Adrenal gland (tissue), 12 donors: ENCODE results near the gene GPR176. TPM values are rescaled to one million over a fixed set of nuclear protein-coding genes. Genes with fewer than 3 reads are reported as not detected.

Experiments
- DNase-seq, 7 donors: peaks; one replicate each; pipeline ENCODE4 v3.0.0-alpha.2; 2019 to 2020
- H3K27ac ChIP-seq, 5 donors: fragments of 200-600 bp; sonication (generic) in 4 of 5; 1 replicate in 3 of 5; 2 replicates in 2 of 5; pipeline versions ENCODE4 v1.5.1 to v1.8.0; 2016 to 2020; ENCODE audit warnings: mild to moderate bottlenecking in 1 of 5
- H3K27me3 ChIP-seq: fragments of 200-600 bp; 2 replicates; pipeline ENCODE4 v1.8.0; 2021
- H3K36me3 ChIP-seq, 2 donors: fragments of 200-600 bp; replicated peaks in 1 of 2; 1 replicate in 1 of 2; 2 replicates in 1 of 2; pipeline versions ENCODE4 v1.5.1 to v1.8.0; 2018 to 2022
- H3K4me1 ChIP-seq, 2 donors: fragments of 200-600 bp; replicated peaks in 1 of 2; 1 replicate in 1 of 2; 2 replicates in 1 of 2; pipeline versions ENCODE4 v1.5.1 to v1.8.0; 2018 to 2021
- H3K4me3 ChIP-seq, 4 donors: fragments of 200-600 bp; sonication (generic) in 3 of 4; one replicate each; pipeline ENCODE4 v1.5.1; 2016 to 2018
- H3K9me3 ChIP-seq, 3 donors: fragments of 200-600 bp; sonication (generic) in 1 of 3; replicated peaks in 1 of 3; 1 replicate in 2 of 3; 2 replicates in 1 of 3; pipeline versions ENCODE4 v1.5.1 to v1.8.0; 2016 to 2021
- CTCF ChIP-seq, 6 experiments: fragments of 450-650 bp in 4 of 6; fragments of 200-600 bp in 2 of 6; sonication (generic) in 1 of 6; IDR thresholded peaks; 1 replicate in 5 of 6; 2 replicates in 1 of 6; pipeline versions ENCODE4 v1.5.1 to v1.8.0; 2016 to 2021; ENCODE audit warnings: antibody characterized with exemption in 6 of 6, mild to moderate bottlenecking in 2 of 6, moderate library complexity in 1 of 6
- POLR2A ChIP-seq, 2 donors: fragments of 450-650 bp; IDR thresholded peaks; one replicate each; pipeline ENCODE4 v1.6.1; 2017; ENCODE audit warnings: antibody characterized with exemption in 2 of 2, mild to moderate bottlenecking in 2 of 2, moderate library complexity in 1 of 2
- WGBS, 4 donors: extraction: QIAGEN DNeasy Blood & Tissue Kit in 2 of 4; methylation state at CpG; one replicate each; pipeline versions ENCODE4 v1.1.5 to v1.1.7; 2013 to 2017; 5-methylcytosine and 5-hydroxymethylcytosine counted together
- intact Hi-C, 2 donors: fragments of 100-400 bp; cut with DNase I; formaldehyde crosslinking; loops; one replicate each; pipeline versions ENCODE4 v1.14.1 to v1.15.0; 2022 to 2023
- polyA plus RNA-seq, 3 donors: library from polyadenylated mRNA; stranded (reverse); fragments of 200-250 nt in 2 of 3; fragments of 350-450 nt in 1 of 3; fragmentation: Illumina TruSeq in 1 of 3; extraction: RNeasy Lipid Tissue Mini Kit (QIAGEN cat#74804) in 1 of 3; gene quantifications; one replicate each; pipeline ENCODE4 v1.2.3, GENCODE V29; 2013 to 2014
- total RNA-seq, 9 donors: library from RNA; depleted of rRNA in 4 of 9; stranded (reverse); fragments of >200 nt in 4 of 9; fragments of 120-200 nt in 1 of 9; fragmentation: NEBNext Ultra II Directional in 1 of 9; extraction: Animal tissue kit (Norgen Biotek cat#: 25700) in 1 of 9; gene quantifications; one replicate each; pipeline versions ENCODE4 v1.1.0 to v1.2.4, GENCODE V29; 2013 to 2023
- donor health status: healthy with polysubstance abuse.
- donor health status: Bipolar disorder and iron deficiency.
- donor health status: DM: yes; HTN: yes; CAD: no.
- donor health status: DM: no; HTN: no; CAD: no.
- donor health status: DM: no; HTN: no; CAD: no.
- donor health status: DM: yes; HTN: yes; CAD: no.

Gene GPR176
- total and polyA plus RNA-seq, 12 donors, result 1.4 to 12.7 (median 5.6) TPM

GRCh38 chr15:39914977-39915376 is 5.1 kb downstream of the GPR176 start:
- H3K4me3 ChIP-seq, result no peak overlapping the region
- H3K27ac ChIP-seq, result no peak overlapping the region
- H3K9me3 ChIP-seq, result no peaks in the 10 kb centered on the region
- TF ChIP-seq CTCF (IDR thresholded peaks at IDR 0.05) (no peak), POLR2A (IDR thresholded peaks at IDR 0.05) (no peak)
- DNase-seq, result no peak
- intact Hi-C loops, result no loop called here
- H3K36me3 ChIP-seq, result no peaks in the 10 kb centered on the region
- peaks cover 8% of the 10 kb centered on the region for H3K27me3 ChIP-seq
- peaks cover 0 to 5% of the 10 kb centered on the region in 2 donors for H3K4me1 ChIP-seq
- WGBS, 4 donors, result 68 to 87% (median 71%) methylated on average over 2 of the region's 2 CpGs

DNA sequence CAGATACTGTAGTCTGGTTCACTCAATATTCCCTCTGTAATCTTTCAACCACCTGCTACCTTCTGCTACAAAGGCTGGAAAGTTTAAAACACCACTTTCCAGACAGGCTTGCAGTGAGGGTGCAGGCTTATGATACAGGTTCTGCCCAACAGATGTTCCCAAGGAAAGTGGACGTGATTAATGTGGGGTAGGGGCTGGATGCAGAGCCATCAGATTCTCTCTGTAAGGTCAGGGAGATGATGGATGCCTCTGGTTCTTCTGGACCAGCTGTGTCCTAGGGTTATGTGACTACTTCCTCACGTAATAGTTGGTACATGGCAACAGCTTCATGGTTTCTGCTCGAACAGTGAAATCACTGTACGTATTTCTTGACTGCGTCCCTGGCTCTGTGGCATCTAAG is 11.1 kb downstream of the GPR176 start:
- WGBS, 4 donors, result 64 to 75% (median 72%) methylated on average over 5 of the region's 5 CpGs
- intact Hi-C loops, result no loop called here
- no peaks in the 10 kb centered on the region for H3K27me3 ChIP-seq
- H3K36me3 ChIP-seq, result no peaks in the 10 kb centered on the region
- H3K27ac ChIP-seq, result no peak overlapping the region
- H3K4me3 ChIP-seq, result no peak overlapping the region
- no peak for TF ChIP-seq POLR2A (IDR thresholded peaks at IDR 0.05)
- no peak for TF ChIP-seq CTCF (IDR thresholded peaks at IDR 0.05)
- no peak for DNase-seq
- H3K4me1 ChIP-seq, result no peaks in the 10 kb centered on the region
- H3K9me3 ChIP-seq, result no peaks in the 10 kb centered on the region

DNA sequence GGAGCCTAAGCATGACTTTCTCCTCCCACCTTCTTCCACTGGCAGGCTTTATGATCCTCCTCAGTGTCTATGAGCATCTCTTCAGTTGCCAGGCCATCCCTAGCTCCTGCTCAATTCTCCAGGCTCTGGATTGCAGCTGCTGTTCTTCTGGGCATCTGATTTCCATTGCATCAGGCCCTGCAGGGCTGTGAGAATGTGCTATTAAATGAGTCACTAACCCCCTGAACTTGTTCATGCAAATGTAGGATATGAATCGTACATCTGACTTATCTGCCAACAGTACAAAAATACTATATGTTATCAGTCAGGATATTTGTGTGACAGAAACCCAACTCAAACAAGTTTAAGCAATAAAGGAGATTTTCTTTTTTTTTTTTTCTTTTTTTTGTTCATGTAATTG is 11.9 kb downstream of the GPR176 start:
- Histone ChIP-seq H3K4me3 (no peak overlapping the region), H3K4me1 (no peaks in the 10 kb centered on the region), H3K36me3 (no peaks in the 10 kb centered on the region), H3K27me3 (no peaks in the 10 kb centered on the region), H3K9me3 (no peaks in the 10 kb centered on the region), H3K27ac (no peak overlapping the region)
- TF ChIP-seq POLR2A (IDR thresholded peaks at IDR 0.05), result no peak
- TF ChIP-seq CTCF (IDR thresholded peaks at IDR 0.05), result no peak
- DNase-seq, result no peak
- intact Hi-C loops, result no loop called here
- 30 to 46% (median 40%) methylated on average over 1 of the region's 1 CpG for WGBS, 4 donors

DNA sequence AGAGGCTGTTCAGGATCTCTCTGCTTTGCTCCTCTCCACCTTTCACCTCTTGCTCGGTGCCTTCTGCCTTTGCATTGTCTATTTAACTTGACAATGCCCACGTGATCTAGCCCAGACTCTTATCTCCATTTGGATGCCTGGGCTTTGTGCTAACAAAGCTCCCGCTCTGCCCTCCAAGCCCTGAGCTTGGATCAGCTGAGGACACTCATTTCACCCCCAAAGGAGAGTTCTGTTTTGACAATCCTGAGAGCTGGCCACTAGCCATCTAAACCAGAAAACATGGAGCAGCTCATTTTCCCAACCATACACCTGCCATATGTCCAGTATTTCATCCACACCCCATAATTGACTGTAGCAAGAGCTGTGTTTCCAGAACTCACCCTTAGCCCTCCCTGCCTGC is 12.8 kb downstream of the GPR176 start:
- 68 to 89% (median 82%) methylated on average over 3 of the region's 3 CpGs for WGBS, 4 donors
- no peaks in the 10 kb centered on the region for H3K27me3 ChIP-seq

More for the DNA sequence above, 12.8 kb downstream of the GPR176 start:
- intact Hi-C loops, result no loop called here
- no peak for DNase-seq
- H3K4me1 ChIP-seq, result no peaks in the 10 kb centered on the region
- H3K36me3 ChIP-seq, result no peaks in the 10 kb centered on the region
- no peak overlapping the region for H3K27ac ChIP-seq
- no peak overlapping the region for H3K4me3 ChIP-seq
- no peaks in the 10 kb centered on the region for H3K9me3 ChIP-seq
- TF ChIP-seq POLR2A (IDR thresholded peaks at IDR 0.05) (no peak), CTCF (IDR thresholded peaks at IDR 0.05) (no peak)
